Lower lobe of right lung (tissue), 2 donors: ENCODE data around the gene AGO1. TPM values are rescaled to one million over a fixed set of nuclear protein-coding genes. Genes with fewer than 3 reads are reported as not detected.
"Not testable (repeated sequence)": the region's sequence is repeated elsewhere in the genome, so short reads cannot be mapped to it uniquely, and the experiment has no call there.

Experiments
- ATAC-seq, 2 donors: fragments of 200-7000 bp; cut with Tn5 transposase; one replicate each; pipeline ENCODE4 v1.9.1; 2020 to 2022; ENCODE audit warnings: mild to moderate bottlenecking in 2 of 2, moderate library complexity in 2 of 2
- DNase-seq: peaks from one replicate; pipeline ENCODE4 v3.0.0-alpha.2; 2020
- H3K27ac ChIP-seq: fragments of 200-600 bp; one replicate; pipeline ENCODE4 v1.8.0; 2022
- H3K27me3 ChIP-seq: fragments of 200-600 bp; one replicate; pipeline ENCODE4 v1.8.0; 2022; ENCODE audit warnings: low read depth
- H3K36me3 ChIP-seq: fragments of 200-600 bp; one replicate; pipeline ENCODE4 v1.8.0; 2022; ENCODE audit warnings: mild to moderate bottlenecking
- H3K4me1 ChIP-seq: fragments of 200-600 bp; one replicate; pipeline ENCODE4 v1.8.0; 2022
- H3K4me3 ChIP-seq: fragments of 200-600 bp; one replicate; pipeline ENCODE4 v1.8.0; 2022; ENCODE audit warnings: mild to moderate bottlenecking
- H3K9me3 ChIP-seq: fragments of 200-600 bp; one replicate; pipeline ENCODE4 v1.8.0; 2022
- intact Hi-C: fragments of 100-400 bp; cut with DNase I; formaldehyde crosslinking; loops from one replicate; pipeline ENCODE4 v1.11.0; 2022
- total RNA-seq: library from RNA; stranded (reverse); fragmentation: NEBNext Ultra II Directional; extraction: Animal tissue kit (Norgen Biotek cat#: 25700); gene quantifications from one replicate; pipeline ENCODE4 v1.2.1, GENCODE V29; 2021
- TF ChIP-seq, protein P1 (sequence below): fragments of 200-600 bp; IDR thresholded peaks from one replicate; pipeline ENCODE4 v1.8.0; 2022; ENCODE audit warnings: antibody characterized with exemption, mild to moderate bottlenecking
- donor health status: DM: no; HTN: yes; CAD: no; lungs with severe emphysema.

Gene AGO1
- total RNA-seq, 1 donor from 2014 or later, result 26.9 TPM

DNA sequence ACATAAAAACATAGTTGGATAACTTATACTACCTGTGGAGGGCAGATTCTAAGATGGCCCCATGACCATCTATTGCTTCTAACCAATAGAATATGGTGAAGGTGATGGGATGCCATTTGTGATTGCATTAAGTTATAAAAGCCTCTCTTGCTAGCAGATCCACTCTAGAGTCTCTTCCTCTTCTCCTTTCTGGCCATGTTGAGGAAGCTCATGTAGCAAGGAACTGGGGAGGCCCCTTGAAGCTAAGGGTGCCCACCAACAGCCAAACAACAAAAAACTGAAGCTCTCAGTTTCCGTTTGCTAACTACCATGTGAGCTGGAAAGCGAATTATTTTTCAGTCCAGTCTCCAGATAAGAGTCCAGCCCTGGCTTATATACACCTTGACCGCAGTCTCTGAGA is 16.0 kb upstream of the AGO1 start:
- ATAC-seq (peak in 1 of 2 donors; percentile 58), DNase-seq (no peak)
- H3K27ac ChIP-seq, result no peak overlapping the region
- H3K27me3 ChIP-seq, result no peaks in the 10 kb centered on the region
- no peaks in the 10 kb centered on the region for H3K9me3 ChIP-seq
- peaks cover 7% of the 10 kb centered on the region for H3K4me1 ChIP-seq
- H3K4me3 ChIP-seq, result no peak overlapping the region
- no peaks in the 10 kb centered on the region for H3K36me3 ChIP-seq
- TF ChIP-seq, protein P1, sequence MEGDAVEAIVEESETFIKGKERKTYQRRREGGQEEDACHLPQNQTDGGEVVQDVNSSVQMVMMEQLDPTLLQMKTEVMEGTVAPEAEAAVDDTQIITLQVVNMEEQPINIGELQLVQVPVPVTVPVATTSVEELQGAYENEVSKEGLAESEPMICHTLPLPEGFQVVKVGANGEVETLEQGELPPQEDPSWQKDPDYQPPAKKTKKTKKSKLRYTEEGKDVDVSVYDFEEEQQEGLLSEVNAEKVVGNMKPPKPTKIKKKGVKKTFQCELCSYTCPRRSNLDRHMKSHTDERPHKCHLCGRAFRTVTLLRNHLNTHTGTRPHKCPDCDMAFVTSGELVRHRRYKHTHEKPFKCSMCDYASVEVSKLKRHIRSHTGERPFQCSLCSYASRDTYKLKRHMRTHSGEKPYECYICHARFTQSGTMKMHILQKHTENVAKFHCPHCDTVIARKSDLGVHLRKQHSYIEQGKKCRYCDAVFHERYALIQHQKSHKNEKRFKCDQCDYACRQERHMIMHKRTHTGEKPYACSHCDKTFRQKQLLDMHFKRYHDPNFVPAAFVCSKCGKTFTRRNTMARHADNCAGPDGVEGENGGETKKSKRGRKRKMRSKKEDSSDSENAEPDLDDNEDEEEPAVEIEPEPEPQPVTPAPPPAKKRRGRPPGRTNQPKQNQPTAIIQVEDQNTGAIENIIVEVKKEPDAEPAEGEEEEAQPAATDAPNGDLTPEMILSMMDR, result no peak
- intact Hi-C loops, result no loop called here

- H3K4me3 ChIP-seq, H3K27ac ChIP-seq, intact Hi-C loops, DNase-seq, H3K4me1 ChIP-seq, H3K9me3 ChIP-seq, H3K36me3 ChIP-seq, H3K27me3 ChIP-seq, ATAC-seq: not testable (repeated sequence)
Observed at GRCh38 chr1:35869245-35869950, 13.6 kb upstream of the AGO1 start.

DNA sequence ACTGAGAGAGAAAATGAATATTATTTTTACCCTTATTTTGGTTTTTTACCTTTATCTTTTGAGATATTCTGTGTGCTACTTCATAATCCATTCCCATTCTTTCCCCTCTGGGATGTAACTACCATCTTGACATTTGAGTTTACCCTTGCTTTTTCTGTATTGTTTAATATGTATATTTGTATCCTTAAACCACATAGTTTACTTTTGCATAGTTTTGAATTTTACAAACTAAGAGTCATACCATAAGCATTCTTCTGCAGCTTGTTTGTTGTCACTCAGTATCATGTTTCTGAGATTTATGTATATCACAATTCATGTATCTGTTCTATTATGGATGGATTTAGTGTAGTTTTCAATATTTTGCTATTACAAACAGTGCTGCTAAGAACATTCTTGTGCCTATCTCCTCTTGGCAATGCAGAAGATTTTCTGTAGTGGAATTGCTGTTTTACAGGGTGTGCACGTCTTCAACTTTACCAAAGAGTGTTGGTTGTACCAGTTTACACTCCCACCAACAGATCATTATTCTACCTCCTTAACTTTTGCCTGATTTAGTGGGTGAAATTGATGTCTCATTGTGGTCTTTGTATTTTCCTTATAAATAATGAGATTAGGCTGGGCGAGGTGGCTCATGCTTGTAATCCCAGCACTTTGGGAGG is 12.2 kb upstream of the AGO1 start:
- H3K4me3 ChIP-seq, result no peak overlapping the region
- DNase-seq, result no peak
- no peak overlapping the region for H3K27ac ChIP-seq
- H3K27me3 ChIP-seq, result no peaks in the 10 kb centered on the region
- H3K9me3 ChIP-seq, result no peaks in the 10 kb centered on the region
- intact Hi-C loops, result no loop called here
- no peaks in the 10 kb centered on the region for H3K36me3 ChIP-seq
- no peak for ATAC-seq
- TF ChIP-seq, protein P1, result no peak
- no peaks in the 10 kb centered on the region for H3K4me1 ChIP-seq

- intact Hi-C loops, result no loop called here
- Histone ChIP-seq H3K9me3 (no peaks in the 10 kb centered on the region), H3K27me3 (no peaks in the 10 kb centered on the region), H3K4me1 (no peaks in the 10 kb centered on the region), H3K36me3 (no peaks in the 10 kb centered on the region), H3K27ac (no peak overlapping the region), H3K4me3 (no peak overlapping the region)
- ATAC-seq, result no peak
- DNase-seq, result no peak
- TF ChIP-seq, protein P1, result no peak
Observed at GRCh38 chr1:35873243-35873750, 9.7 kb upstream of the AGO1 start.

DNA sequence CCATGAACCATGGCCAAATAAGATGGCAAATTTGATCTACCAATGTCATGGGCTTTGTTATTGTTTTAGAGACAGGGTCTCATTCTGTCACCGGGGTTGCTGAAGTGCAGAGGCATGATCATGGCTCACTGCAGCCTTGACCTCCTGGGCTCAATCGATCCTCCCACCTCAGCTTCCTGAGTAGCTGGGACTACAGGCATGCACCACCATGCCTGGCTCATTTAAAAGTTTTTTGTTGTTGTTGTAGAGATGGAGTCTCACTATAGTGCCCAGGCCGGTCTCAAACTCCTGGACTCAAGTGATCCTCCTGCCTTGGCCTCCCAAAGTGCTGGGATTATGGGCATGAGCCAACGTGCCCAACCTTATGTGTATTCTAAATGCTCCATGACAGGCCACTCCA is 8.9 kb upstream of the AGO1 start:
- H3K27ac ChIP-seq, ATAC-seq, H3K4me3 ChIP-seq, H3K36me3 ChIP-seq, DNase-seq, intact Hi-C loops, H3K27me3 ChIP-seq, H3K4me1 ChIP-seq, H3K9me3 ChIP-seq: not testable (repeated sequence)

DNA sequence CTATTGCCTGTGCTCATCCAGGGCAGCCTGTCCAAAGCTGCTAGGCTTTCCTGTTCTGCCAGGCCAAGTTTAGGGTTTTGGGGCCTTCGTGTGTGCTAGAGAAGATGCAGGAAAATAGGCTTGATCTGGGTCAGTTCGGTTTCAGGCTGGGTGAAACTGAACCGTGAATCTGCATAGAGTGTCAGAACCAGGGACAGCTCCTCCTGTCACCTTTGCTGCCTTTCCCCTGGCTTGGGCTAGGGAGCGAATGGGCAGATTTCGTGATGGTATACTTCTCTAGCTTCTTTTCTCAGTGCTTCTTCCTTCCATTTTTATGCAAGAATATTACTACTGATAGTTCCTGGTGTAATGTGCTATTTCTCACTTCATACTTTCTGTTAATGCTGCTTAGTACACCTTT is 6.0 kb upstream of the AGO1 start:
- no peak for ATAC-seq
- TF ChIP-seq, protein P1, result no peak
- H3K9me3 ChIP-seq, result no peaks in the 10 kb centered on the region
- no peak overlapping the region for H3K27ac ChIP-seq
- H3K4me1 ChIP-seq, result no peaks in the 10 kb centered on the region
- intact Hi-C loops, result no loop called here
- no peak for DNase-seq
- H3K36me3 ChIP-seq, result no peaks in the 10 kb centered on the region
- no peak overlapping the region for H3K4me3 ChIP-seq
- H3K27me3 ChIP-seq, result no peaks in the 10 kb centered on the region
